GM03348 (cell line): ENCODE measurements around the gene STMN3.
A peak's percentile ranks its signal among the peaks of the same experiment; 100 is the strongest.

Source experiments
- DNase-seq: peaks from one replicate; pipeline ENCODE4 v3.0.0; 2012; ENCODE audit warnings: low spot score

STMN3 gene

GRCh38 chr20:63653041-63653973, at the start of gene STMN3:
TSS of gene STMN3 (minus strand) at chr20:63653424. CDS start at chr20:63653345, 79 bp downstream.
- DNase-seq: peak; percentile 87

GRCh38 chr20:63702036-63702665, 48.9 kb upstream of the STMN3 start:
- DNase-seq: no peak

- no peak for DNase-seq
Measured at GRCh38 chr20:63701329-63702035, 48.3 kb upstream of the STMN3 start.

GRCh38 chr20:63701051-63701328, 47.8 kb upstream of the STMN3 start:
- no peak for DNase-seq

- no peak for DNase-seq
Measured at GRCh38 chr20:63700199-63701050, 47.2 kb upstream of the STMN3 start.

GRCh38 chr20:63699466-63700198, 46.4 kb upstream of the STMN3 start:
- no peak for DNase-seq

GRCh38 chr20:63698739-63699465, 45.7 kb upstream of the STMN3 start:
- DNase-seq: peak; percentile 94

GRCh38 chr20:63697868-63698545, 44.8 kb upstream of the STMN3 start:
- no peak for DNase-seq

GRCh38 chr20:63697357-63697867, 44.2 kb upstream of the STMN3 start:
- DNase-seq: no peak

GRCh38 chr20:63696628-63697356, 43.6 kb upstream of the STMN3 start, which contains the start of gene TNFRSF6B:
TSS of gene TNFRSF6B (plus strand) at chr20:63696652. CDS start at chr20:63696768, 116 bp downstream.
- no peak for DNase-seq

- no peak for DNase-seq
Measured at GRCh38 chr20:63696306-63696627, 43.0 kb upstream of the STMN3 start.

- no peak for DNase-seq
Measured at GRCh38 chr20:63695424-63696305, 42.4 kb upstream of the STMN3 start.

GRCh38 chr20:63694584-63695423, 41.6 kb upstream of the STMN3 start:
- no peak for DNase-seq

GRCh38 chr20:63693733-63694583, 40.7 kb upstream of the STMN3 start:
- DNase-seq: no peak

- no peak for DNase-seq
Measured at GRCh38 chr20:63693083-63693732, 40.0 kb upstream of the STMN3 start.
